HepG2 (cell line): ENCODE data around the gene LRRC3. TPM values are rescaled to one million over a fixed set of nuclear protein-coding genes. Genes with fewer than 3 reads are reported as not detected.
A peak's percentile ranks its signal among the peaks of the same experiment; 100 is the strongest.

Source experiments
- ASH2L ChIP-seq: fragments of 300-600, 200-600 bp; sonication (generic); IDR thresholded peaks from 2 replicates; pipeline ENCODE4 v1.7.0; 2017; ENCODE audit warnings: low read depth, mild to moderate bottlenecking, moderate library complexity, mixed read lengths, low read length; ENCODE audit not compliant: insufficient read length
- DRAP1 ChIP-seq: IDR thresholded peaks from 2 replicates; pipeline ENCODE4 v1.6.1; 2016; ENCODE audit warnings: missing genetic modification reagents, missing compliant biosample characterization
- EED ChIP-seq: sonication (generic); formaldehyde crosslinking; IDR thresholded peaks from 2 replicates; pipeline ENCODE4 v1.5.0; 2020; ENCODE audit warnings: mild to moderate bottlenecking, missing genetic modification reagents
- FOXJ3 ChIP-seq: sonication (generic); formaldehyde crosslinking; IDR thresholded peaks from 2 replicates; pipeline ENCODE4 v1.4.0; 2020; ENCODE audit warnings: missing genetic modification reagents, mild to moderate bottlenecking, borderline replicate concordance
- GABPB1 ChIP-seq: IDR thresholded peaks from 2 replicates; pipeline ENCODE4 v1.6.1; 2016; ENCODE audit warnings: mild to moderate bottlenecking, missing genetic modification reagents, moderate library complexity, missing compliant biosample characterization
- GATAD2A ChIP-seq: IDR thresholded peaks from 2 replicates; pipeline ENCODE4 v1.6.1; 2016
- GFI1 ChIP-seq: sonication (generic); formaldehyde crosslinking; IDR thresholded peaks from 2 replicates; pipeline ENCODE4 v1.5.0; 2020; ENCODE audit warnings: missing genetic modification reagents, mild to moderate bottlenecking, borderline replicate concordance
- GPBP1L1 ChIP-seq: sonication (generic); formaldehyde crosslinking; IDR thresholded peaks from 2 replicates; pipeline ENCODE4 v1.5.0; 2020; ENCODE audit warnings: mild to moderate bottlenecking, missing genetic modification reagents
- JUNB ChIP-seq: sonication (generic); formaldehyde crosslinking; IDR thresholded peaks from 2 replicates; pipeline ENCODE4 v1.8.0; 2022; ENCODE audit warnings: missing genetic modification reagents, mild to moderate bottlenecking, borderline replicate concordance
- MEIS1 ChIP-seq: sonication (generic); formaldehyde crosslinking; IDR thresholded peaks from 2 replicates; pipeline ENCODE4 v1.9.0; 2021; ENCODE audit warnings: mild to moderate bottlenecking, missing genetic modification reagents, moderate library complexity, borderline replicate concordance
- RARA ChIP-seq: IDR thresholded peaks from 2 replicates; pipeline ENCODE4 v1.6.1; 2016; ENCODE audit warnings: missing genetic modification reagents, missing compliant biosample characterization
- SCMH1 ChIP-seq: sonication (generic); formaldehyde crosslinking; IDR thresholded peaks from 2 replicates; pipeline ENCODE4 v1.9.0; 2021; ENCODE audit warnings: missing genetic modification reagents, mild to moderate bottlenecking, borderline replicate concordance
- SMARCE1 ChIP-seq: fragments of 450-650 bp; IDR thresholded peaks from 2 replicates; pipeline ENCODE4 v1.6.1; 2017; ENCODE audit warnings: borderline replicate concordance
- SOX13 ChIP-seq, 3 experiments: fragments of 450-650 bp in 1 of 3; sonication (generic) in 1 of 3; formaldehyde crosslinking in 1 of 3; IDR thresholded peaks in 2 of 3; conservative IDR thresholded peaks in 1 of 3; 2 replicates each; pipeline versions ENCODE4 v1.5.0 to v1.6.1; 2016 to 2020; ENCODE audit warnings: antibody characterized with exemption in 1 of 3, mild to moderate bottlenecking in 1 of 3, missing compliant biosample characterization in 1 of 3, missing genetic modification reagents in 1 of 3, moderate library complexity in 1 of 3
- STAT5B ChIP-seq: sonication (generic); formaldehyde crosslinking; IDR thresholded peaks from 2 replicates; pipeline ENCODE4 v1.4.0; 2020; ENCODE audit warnings: missing genetic modification reagents
- TRIM24 ChIP-seq: sonication (generic); formaldehyde crosslinking; IDR thresholded peaks from 2 replicates; pipeline ENCODE4 v1.8.0; 2022; ENCODE audit warnings: mild to moderate bottlenecking, missing genetic modification reagents
- WIZ ChIP-seq: sonication (generic); formaldehyde crosslinking; IDR thresholded peaks from 2 replicates; pipeline ENCODE4 v1.5.1; 2020; ENCODE audit warnings: mild to moderate bottlenecking, missing genetic modification reagents
- XRCC5 ChIP-seq: fragments of 200-400 bp; formaldehyde crosslinking; optimal IDR thresholded peaks from 2 replicates; pipeline ENCODE3; 2017; ENCODE audit warnings: mild to moderate bottlenecking, low read length
- ZNF234 ChIP-seq: sonication (generic); formaldehyde crosslinking; conservative IDR thresholded peaks from 2 replicates; pipeline ENCODE4 v1.5.1; 2020; ENCODE audit warnings: mild to moderate bottlenecking, missing genetic modification reagents
- ZNF30 ChIP-seq: sonication (generic); formaldehyde crosslinking; IDR thresholded peaks from 2 replicates; pipeline ENCODE4 v1.5.0; 2020; ENCODE audit warnings: mild to moderate bottlenecking, missing genetic modification reagents
- ZNF570 ChIP-seq: sonication (generic); formaldehyde crosslinking; IDR thresholded peaks from 2 replicates; pipeline ENCODE4 v1.4.0; 2020; ENCODE audit warnings: mild to moderate bottlenecking, missing genetic modification reagents, borderline replicate concordance
- ZNF597 ChIP-seq: sonication (generic); formaldehyde crosslinking; IDR thresholded peaks from 2 replicates; pipeline ENCODE4 v1.5.0; 2020; ENCODE audit warnings: missing genetic modification reagents
- ZNF598 ChIP-seq: sonication (generic); formaldehyde crosslinking; IDR thresholded peaks from 2 replicates; pipeline ENCODE4 v1.5.1; 2020; ENCODE audit warnings: mild to moderate bottlenecking, missing genetic modification reagents, borderline replicate concordance
- polyA plus RNA-seq, 8 experiments: library from polyadenylated mRNA; depleted of rRNA in 3 of 8; stranded (reverse) in 7 of 8; unstranded in 1 of 8; fragments of >200 nt; fragmentation: Illumina TruSeq in 4 of 8; extraction: Trizol in 4 of 8; gene quantifications; 2 replicates each; pipeline versions ENCODE4 v1.2.1 to v1.2.3, GENCODE V29; 2011 to 2016; ENCODE audit warnings: low read depth in 4 of 8, missing spikeins in 1 of 8, mixed read lengths in 1 of 8; ENCODE audit not compliant: insufficient read depth in 1 of 8
- total RNA-seq, 5 experiments: library from RNA; depleted of rRNA; stranded (reverse); fragments of >200 nt; fragmentation: Illumina TruSeq; extraction: Trizol; gene quantifications; 2 replicates each; pipeline ENCODE4 v1.2.3, GENCODE V29; 2016; ENCODE audit warnings: low read depth in 1 of 5
- TF ChIP-seq, protein P1 (sequence below): sonication (generic); formaldehyde crosslinking; IDR thresholded peaks from 2 replicates; pipeline ENCODE4 v1.8.0; 2022; ENCODE audit warnings: missing genetic modification reagents, mild to moderate bottlenecking, borderline replicate concordance
- TF ChIP-seq, protein P2 (sequence below): sonication (generic); formaldehyde crosslinking; IDR thresholded peaks from 2 replicates; pipeline ENCODE4 v1.5.0; 2020; ENCODE audit warnings: mild to moderate bottlenecking, low read depth, missing genetic modification reagents, borderline replicate concordance

Gene LRRC3
- total and polyA plus RNA-seq, 2 of the 13 experiments (the other 11 are each of a cell fraction or from before 2014, with no cell fraction given) = 4.8 to 16.5 TPM

GRCh38 chr21:44506279-44507255, 51.3 kb downstream of the LRRC3 start (continued):
- TF ChIP-seq, protein P1, sequence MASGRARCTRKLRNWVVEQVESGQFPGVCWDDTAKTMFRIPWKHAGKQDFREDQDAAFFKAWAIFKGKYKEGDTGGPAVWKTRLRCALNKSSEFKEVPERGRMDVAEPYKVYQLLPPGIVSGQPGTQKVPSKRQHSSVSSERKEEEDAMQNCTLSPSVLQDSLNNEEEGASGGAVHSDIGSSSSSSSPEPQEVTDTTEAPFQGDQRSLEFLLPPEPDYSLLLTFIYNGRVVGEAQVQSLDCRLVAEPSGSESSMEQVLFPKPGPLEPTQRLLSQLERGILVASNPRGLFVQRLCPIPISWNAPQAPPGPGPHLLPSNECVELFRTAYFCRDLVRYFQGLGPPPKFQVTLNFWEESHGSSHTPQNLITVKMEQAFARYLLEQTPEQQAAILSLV (CRISPR knock-in tag) = no peak
- TF ChIP-seq SOX13 (IDR thresholded peaks at IDR 0.05) (no peak), SOX13 (CRISPR knock-in tag; conservative IDR thresholded peaks at IDR 0.05 in 1 of 2, IDR thresholded peaks at IDR 0.05 in 1 of 2) (no peak; a peak in 1 of 4 replicates), ZNF598 (CRISPR knock-in tag) (no peak), EED (no peak), SCMH1 (CRISPR knock-in tag) (no peak), DRAP1 (CRISPR knock-in tag) (no peak), STAT5B (no peak), TRIM24 (CRISPR knock-in tag) (no peak), ZNF30 (CRISPR knock-in tag) (no peak), WIZ (CRISPR knock-in tag) (no peak), MEIS1 (no peak), ZNF597 (no peak), GPBP1L1 (no peak), ZNF570 (CRISPR knock-in tag) (no peak), JUNB (CRISPR knock-in tag) (no peak), RARA (CRISPR knock-in tag) (no peak), GFI1 (CRISPR knock-in tag) (0 out of 2 replicates have a peak, but pooled peaks have one; percentile 33), SMARCE1 (no peak), FOXJ3 (CRISPR knock-in tag) (no peak), ASH2L (peak; percentile 16), XRCC5 (no peak), ZNF234 (CRISPR knock-in tag) (0 out of 2 replicates have a peak, but pooled peaks have one; percentile 73), GATAD2A (CRISPR knock-in tag) (no peak), GABPB1 (no peak; the same call in 1 of the 2 replicates)
- TF ChIP-seq, protein P2, sequence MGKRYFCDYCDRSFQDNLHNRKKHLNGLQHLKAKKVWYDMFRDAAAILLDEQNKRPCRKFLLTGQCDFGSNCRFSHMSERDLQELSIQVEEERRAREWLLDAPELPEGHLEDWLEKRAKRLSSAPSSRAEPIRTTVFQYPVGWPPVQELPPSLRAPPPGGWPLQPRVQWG (CRISPR knock-in tag) = no peak
